Ovary (tissue), 9 donors: ENCODE data around the gene PLBD2. TPM values are rescaled to one million over a fixed set of nuclear protein-coding genes. Genes with fewer than 3 reads are reported as not detected.

Experiments
- DNase-seq, 5 donors: peaks; one replicate each; pipeline ENCODE4 v3.0.0-alpha.2; 2019 to 2020
- H3K27ac ChIP-seq, 2 donors: fragments of 200-600 bp; one replicate each; pipeline versions ENCODE4 v1.5.1 to v1.8.0; 2019 to 2022
- H3K27me3 ChIP-seq: fragments of 200-600 bp; one replicate; pipeline ENCODE4 v1.8.0; 2022
- H3K36me3 ChIP-seq: fragments of 200-600 bp; sonication (generic); one replicate; pipeline ENCODE4 v1.5.1; 2019
- H3K4me1 ChIP-seq: one replicate; pipeline ENCODE4 v1.8.1; 2013; ENCODE audit warnings: mild to moderate bottlenecking, moderate library complexity; ENCODE audit not compliant: insufficient read depth
- H3K4me3 ChIP-seq: fragments of 200-600 bp; sonication (generic); one replicate; pipeline ENCODE4 v1.5.1; 2017
- H3K9me3 ChIP-seq, 2 donors: fragments of 200-600 bp in 1 of 2; sonication (generic) in 1 of 2; one replicate each; pipeline versions ENCODE4 v1.5.1 to v1.8.1; 2013 to 2019; ENCODE audit warnings: mild to moderate bottlenecking in 1 of 2, moderate library complexity in 1 of 2
- CTCF ChIP-seq, 3 donors: fragments of 450-650 bp in 2 of 3; fragments of 200-600 bp in 1 of 3; IDR thresholded peaks; one replicate each; pipeline versions ENCODE4 v1.5.1 to v1.8.0; 2016 to 2022; ENCODE audit warnings: antibody characterized with exemption in 3 of 3, mild to moderate bottlenecking in 1 of 3
- EP300 ChIP-seq: sonication (generic); formaldehyde crosslinking; IDR thresholded peaks from one replicate; pipeline ENCODE4 v1.6.1; 2017; ENCODE audit warnings: antibody characterized with exemption
- POLR2A ChIP-seq: fragments of 450-650 bp; IDR thresholded peaks from one replicate; pipeline ENCODE4 v1.6.1; 2017; ENCODE audit warnings: antibody characterized with exemption, mild to moderate bottlenecking, moderate library complexity
- WGBS, 3 donors: extraction: QIAGEN DNeasy Blood & Tissue Kit in 1 of 3; methylation state at CpG; one replicate each; pipeline versions ENCODE4 v1.1.5 to v1.1.7; 2013 to 2017; 5-methylcytosine and 5-hydroxymethylcytosine counted together
- intact Hi-C, 4 donors: fragments of 100-400 bp; cut with DNase I; formaldehyde crosslinking; loops; one replicate each; pipeline versions ENCODE4 v1.11.0 to v1.15.1; 2022 to 2023
- polyA plus RNA-seq, 2 donors: library from polyadenylated mRNA; stranded (reverse); fragments of 200-250 nt in 1 of 2; fragments of 350-450 nt in 1 of 2; fragmentation: Illumina TruSeq in 1 of 2; extraction: RNeasy Lipid Tissue Mini Kit (QIAGEN cat#74804) in 1 of 2; gene quantifications; one replicate each; pipeline ENCODE4 v1.2.3, GENCODE V29; 2013 to 2014
- total RNA-seq, 7 donors: library from RNA; depleted of rRNA in 2 of 7; stranded (reverse); fragments of >200 nt in 2 of 7; fragmentation: NEBNext Ultra II Directional in 3 of 7; extraction: Animal tissue kit (Norgen Biotek cat#: 25700) in 3 of 7; gene quantifications; one replicate each; pipeline versions ENCODE4 v1.1.0 to v1.2.4, GENCODE V29; 2016 to 2023
- donor health status: DM: no; HTN: no; CAD: no; lungs with moderate emphysema.
- donor health status: DM: no; HTN: no; CAD: no.
- donor health status: Bipolar disorder and iron deficiency.
- donor health status: DM: yes; HTN: yes; CAD: no.
- donor health status: DM: no; HTN: no; CAD: no.
- donor health status: DM: yes; HTN: yes; CAD: no.

The PLBD2 gene
- total and polyA plus RNA-seq, 9 donors, result 31.5 to 135 (median 81.9) TPM

DNA sequence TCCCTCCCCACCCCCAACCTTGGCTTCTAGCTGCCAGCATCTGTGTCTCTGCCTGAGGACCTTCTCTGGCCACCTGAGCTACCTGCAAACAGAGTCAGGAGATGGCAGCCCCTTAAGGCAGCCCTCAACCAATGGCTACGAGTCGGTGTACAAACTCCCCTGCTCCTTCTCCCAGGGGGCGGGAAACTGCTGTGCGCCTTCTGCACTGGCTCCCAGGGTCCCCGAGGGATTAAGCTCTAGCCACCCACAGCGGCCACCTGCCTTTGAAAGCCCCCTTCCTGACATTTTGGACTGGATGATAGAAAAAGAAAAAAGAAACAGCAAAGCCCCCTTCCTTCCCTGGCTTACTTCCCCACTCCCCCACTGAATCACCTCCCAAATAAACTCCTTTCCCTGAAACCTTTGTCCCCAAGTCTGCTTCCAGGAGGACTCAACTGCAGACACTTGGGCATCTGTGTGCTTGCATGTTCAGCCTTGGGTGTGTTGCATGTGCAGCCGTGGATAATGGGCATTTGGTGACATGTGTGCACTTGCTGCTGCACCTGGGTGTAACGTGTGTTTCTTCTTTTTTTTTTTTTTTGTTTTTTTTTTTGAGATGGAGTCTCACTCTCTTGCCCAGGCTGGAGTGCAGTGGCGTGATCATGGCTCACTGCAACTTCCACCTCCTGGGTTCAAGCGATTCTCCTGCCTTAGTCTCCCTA is 39.3 kb downstream of the PLBD2 start:
- Histone ChIP-seq H3K36me3 (no peaks in the 10 kb centered on the region), H3K27ac (no peak overlapping the region), H3K27me3 (no peaks in the 10 kb centered on the region), H3K9me3 (no peaks in the 10 kb centered on the region), H3K4me1 (no peaks in the 10 kb centered on the region), H3K4me3 (no peak overlapping the region)
- TF ChIP-seq CTCF (IDR thresholded peaks at IDR 0.05) (no peak), POLR2A (no peak), EP300 (no peak)
- 33 to 45% (median 35%) methylated on average over 10 of the region's 10 CpGs for WGBS, 3 donors
- DNase-seq, result no peak
- intact Hi-C loops, result no loop called here

DNA sequence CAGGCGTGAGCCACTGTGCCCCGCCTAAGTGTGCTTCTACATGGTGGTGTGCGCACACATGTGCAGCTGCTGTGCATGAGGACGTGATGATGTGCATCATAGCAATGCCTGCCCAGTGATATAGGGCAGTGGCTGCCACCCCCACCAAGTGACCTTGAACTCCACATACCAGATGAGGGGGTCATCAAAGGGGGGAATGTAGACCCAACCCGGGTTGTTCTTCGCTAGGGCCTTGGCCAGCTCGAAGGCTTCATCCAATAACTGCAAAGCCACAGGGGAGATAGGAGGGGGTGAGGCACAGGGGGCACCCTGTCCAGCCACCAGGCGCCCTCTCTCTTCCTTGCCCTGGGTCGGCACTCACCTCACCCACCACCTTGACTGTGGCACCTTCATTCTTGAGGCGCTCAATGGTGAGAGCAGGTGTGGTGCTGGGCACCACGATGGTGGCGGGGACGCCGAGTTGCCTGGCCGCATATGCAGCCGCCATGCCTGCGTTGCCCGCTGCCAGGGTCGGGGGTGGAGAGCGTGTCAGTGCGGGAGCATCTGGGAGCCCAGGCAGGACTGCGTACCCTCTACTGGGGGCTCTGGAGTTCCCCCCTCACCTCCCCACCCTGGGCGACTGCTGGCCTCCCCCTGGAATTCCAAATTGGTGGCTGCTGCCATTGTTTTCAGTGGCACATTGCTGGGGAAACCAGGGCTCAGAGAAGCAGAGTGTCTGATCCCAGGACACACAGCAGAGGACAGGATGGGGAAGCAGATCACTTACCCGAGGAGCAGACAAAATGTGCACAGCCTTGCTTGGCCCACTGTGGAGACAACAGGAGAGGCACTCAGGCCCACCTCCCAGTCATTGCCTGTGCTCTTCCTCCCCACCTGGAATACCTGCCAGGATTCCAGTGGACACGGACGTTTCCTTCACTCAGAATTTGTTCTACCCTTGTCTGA is 40.2 kb downstream of the PLBD2 start:
- 61 to 72% (median 62%) methylated on average over 24 to 26 of the region's 26 CpGs for WGBS, 3 donors
- TF ChIP-seq POLR2A (no peak), EP300 (no peak), CTCF (IDR thresholded peaks at IDR 0.05) (no peak)

DNA sequence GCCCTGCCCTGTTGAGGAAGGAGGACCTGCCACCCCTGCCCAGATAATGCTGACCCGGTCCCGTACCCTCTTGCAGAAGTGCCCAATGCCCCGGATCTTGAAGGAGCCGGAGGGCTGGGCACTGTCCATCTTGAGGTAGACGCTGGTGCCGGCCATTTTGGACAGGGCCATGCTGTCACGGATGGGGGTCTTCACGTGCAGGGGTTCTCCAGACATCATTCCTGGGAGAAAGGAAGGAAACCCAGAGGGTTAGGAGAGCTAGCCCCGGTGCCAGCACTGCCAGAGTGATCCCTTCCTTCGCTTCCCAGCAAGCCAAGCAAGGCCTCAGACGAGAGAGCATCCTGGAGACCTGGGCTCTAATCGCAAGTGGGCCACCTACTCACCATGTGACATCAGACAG is 41.1 kb downstream of the PLBD2 start:
- 81 to 89% (median 85%) methylated on average over 12 of the region's 12 CpGs for WGBS, 3 donors
- peaks cover 2% of the 10 kb centered on the region for H3K4me1 ChIP-seq

More for the DNA sequence above, 40.2 kb downstream of the PLBD2 start:
- Histone ChIP-seq H3K36me3 (no peaks in the 10 kb centered on the region), H3K27ac (no peak overlapping the region), H3K9me3 (no peaks in the 10 kb centered on the region), H3K27me3 (no peaks in the 10 kb centered on the region), H3K4me3 (no peak overlapping the region), H3K4me1 (peaks cover 2% of the 10 kb centered on the region)
- no peak for DNase-seq
- intact Hi-C loops, result no loop called here

More for the DNA sequence above, 41.1 kb downstream of the PLBD2 start:
- no peak for TF ChIP-seq EP300
- no peak for TF ChIP-seq POLR2A
- no peak for TF ChIP-seq CTCF (IDR thresholded peaks at IDR 0.05)
- no peak overlapping the region for H3K27ac ChIP-seq
- intact Hi-C loops, result no loop called here
- no peaks in the 10 kb centered on the region for H3K9me3 ChIP-seq
- H3K27me3 ChIP-seq, result no peaks in the 10 kb centered on the region
- no peak overlapping the region for H3K4me3 ChIP-seq
- H3K36me3 ChIP-seq, result no peaks in the 10 kb centered on the region
- no peak for DNase-seq
